HL-60 (cell line): ENCODE data around the gene SLC38A11.

Experiments used
- DNase-seq, 2 experiments: peaks; one replicate each; pipeline ENCODE4 v3.0.0-alpha.2; 2010 to 2020; ENCODE audit warnings: low read depth in 1 of 2, low spot score in 1 of 2
- H3K27ac ChIP-seq: fragments of 250-450 bp; sonication (Bioruptor Pico); replicated peaks from 2 replicates; pipeline ENCODE4 v1.5.1; 2020; ENCODE audit warnings: mild to moderate bottlenecking, moderate library complexity
- H3K27me3 ChIP-seq: fragments of 250-450 bp; sonication (Bioruptor Pico); 2 replicates; pipeline ENCODE4 v1.5.1; 2021; ENCODE audit warnings: mild to moderate bottlenecking, moderate library complexity; ENCODE audit not compliant: insufficient read depth, poor library complexity, severe bottlenecking
- H3K4me3 ChIP-seq: replicated peaks from 2 replicates; pipeline ENCODE4 v1.5.1; 2011; ENCODE audit warnings: mild to moderate bottlenecking, control low read depth, low read length; ENCODE audit not compliant: insufficient read depth
- GABPA ChIP-seq: IDR thresholded peaks from 2 replicates; pipeline ENCODE4 v1.6.1; 2012; ENCODE audit warnings: low read depth
- POLR2AphosphoS5 ChIP-seq: IDR thresholded peaks from 2 replicates; pipeline ENCODE4 v1.6.1; 2012; ENCODE audit warnings: low read depth
- SPI1 ChIP-seq: IDR thresholded peaks from 2 replicates; pipeline ENCODE4 v1.6.1; 2012; ENCODE audit warnings: low read depth, mild to moderate bottlenecking, borderline replicate concordance
- TF ChIP-seq, protein P1 (sequence below): IDR thresholded peaks from one replicate; pipeline ENCODE4 v1.5.1; 2011; ENCODE audit warnings: low read length, control low read depth, inconsistent platforms; ENCODE audit not compliant: insufficient read depth
- TF ChIP-seq, protein P2 (sequence below): IDR thresholded peaks from 2 replicates; pipeline ENCODE4 v1.6.1; 2012; ENCODE audit warnings: low read depth; ENCODE audit not compliant: insufficient replicate concordance

Gene SLC38A11

DNA sequence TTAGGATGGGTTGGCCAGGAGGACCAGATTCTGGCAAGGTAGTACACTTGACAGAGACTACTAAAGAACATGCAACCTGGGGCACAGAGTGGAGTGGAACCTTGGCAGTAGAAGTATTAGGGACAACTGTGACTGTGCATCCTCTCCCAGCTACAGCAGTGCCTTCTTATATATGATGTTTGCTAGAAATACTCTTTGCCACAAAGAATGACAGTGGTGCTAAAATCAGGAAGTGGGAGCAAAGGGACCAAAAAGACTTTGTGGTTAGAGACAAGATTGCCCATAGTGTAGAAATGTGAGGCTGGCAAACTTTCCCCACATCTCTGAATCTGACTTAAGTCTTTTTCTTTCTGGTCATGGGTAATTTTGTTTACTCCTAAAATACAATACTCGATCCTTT is 9.4 kb upstream of the SLC38A11 start:
- Histone ChIP-seq H3K4me3 (no peak overlapping the region), H3K27me3 (no peaks in the 10 kb centered on the region), H3K27ac (no peak overlapping the region)
- TF ChIP-seq POLR2AphosphoS5 (no peak), SPI1 (peak; percentile 51; the same call in 1 of the 2 replicates)
- DNase-seq = no peak

DNA sequence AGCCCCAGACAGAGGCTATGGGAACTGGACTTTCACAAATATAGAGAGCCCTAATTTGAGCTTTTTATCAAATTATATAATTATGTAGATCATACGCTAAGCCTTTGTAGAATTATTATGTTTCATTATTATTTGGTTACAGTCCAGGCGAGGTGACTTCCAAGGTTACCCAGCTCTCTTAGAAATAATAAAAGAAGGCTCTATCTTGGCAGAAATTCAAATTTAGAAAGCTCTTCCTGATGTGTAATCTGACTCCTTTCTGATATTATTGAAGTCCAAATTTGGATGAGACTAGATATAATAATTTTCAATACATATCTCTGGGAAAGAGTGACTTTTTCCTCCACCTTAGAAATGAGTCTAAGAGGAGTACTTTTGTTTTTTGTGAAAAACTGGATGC is 4.8 kb upstream of the SLC38A11 start:
- no peaks in the 10 kb centered on the region for H3K27me3 ChIP-seq
- no peak for DNase-seq
- no peak overlapping the region for H3K27ac ChIP-seq
- TF ChIP-seq SPI1 = no peak
- TF ChIP-seq POLR2AphosphoS5 = no peak
- TF ChIP-seq, protein P1, sequence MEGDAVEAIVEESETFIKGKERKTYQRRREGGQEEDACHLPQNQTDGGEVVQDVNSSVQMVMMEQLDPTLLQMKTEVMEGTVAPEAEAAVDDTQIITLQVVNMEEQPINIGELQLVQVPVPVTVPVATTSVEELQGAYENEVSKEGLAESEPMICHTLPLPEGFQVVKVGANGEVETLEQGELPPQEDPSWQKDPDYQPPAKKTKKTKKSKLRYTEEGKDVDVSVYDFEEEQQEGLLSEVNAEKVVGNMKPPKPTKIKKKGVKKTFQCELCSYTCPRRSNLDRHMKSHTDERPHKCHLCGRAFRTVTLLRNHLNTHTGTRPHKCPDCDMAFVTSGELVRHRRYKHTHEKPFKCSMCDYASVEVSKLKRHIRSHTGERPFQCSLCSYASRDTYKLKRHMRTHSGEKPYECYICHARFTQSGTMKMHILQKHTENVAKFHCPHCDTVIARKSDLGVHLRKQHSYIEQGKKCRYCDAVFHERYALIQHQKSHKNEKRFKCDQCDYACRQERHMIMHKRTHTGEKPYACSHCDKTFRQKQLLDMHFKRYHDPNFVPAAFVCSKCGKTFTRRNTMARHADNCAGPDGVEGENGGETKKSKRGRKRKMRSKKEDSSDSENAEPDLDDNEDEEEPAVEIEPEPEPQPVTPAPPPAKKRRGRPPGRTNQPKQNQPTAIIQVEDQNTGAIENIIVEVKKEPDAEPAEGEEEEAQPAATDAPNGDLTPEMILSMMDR = no peak
- TF ChIP-seq GABPA = no peak
- TF ChIP-seq, protein P2, sequence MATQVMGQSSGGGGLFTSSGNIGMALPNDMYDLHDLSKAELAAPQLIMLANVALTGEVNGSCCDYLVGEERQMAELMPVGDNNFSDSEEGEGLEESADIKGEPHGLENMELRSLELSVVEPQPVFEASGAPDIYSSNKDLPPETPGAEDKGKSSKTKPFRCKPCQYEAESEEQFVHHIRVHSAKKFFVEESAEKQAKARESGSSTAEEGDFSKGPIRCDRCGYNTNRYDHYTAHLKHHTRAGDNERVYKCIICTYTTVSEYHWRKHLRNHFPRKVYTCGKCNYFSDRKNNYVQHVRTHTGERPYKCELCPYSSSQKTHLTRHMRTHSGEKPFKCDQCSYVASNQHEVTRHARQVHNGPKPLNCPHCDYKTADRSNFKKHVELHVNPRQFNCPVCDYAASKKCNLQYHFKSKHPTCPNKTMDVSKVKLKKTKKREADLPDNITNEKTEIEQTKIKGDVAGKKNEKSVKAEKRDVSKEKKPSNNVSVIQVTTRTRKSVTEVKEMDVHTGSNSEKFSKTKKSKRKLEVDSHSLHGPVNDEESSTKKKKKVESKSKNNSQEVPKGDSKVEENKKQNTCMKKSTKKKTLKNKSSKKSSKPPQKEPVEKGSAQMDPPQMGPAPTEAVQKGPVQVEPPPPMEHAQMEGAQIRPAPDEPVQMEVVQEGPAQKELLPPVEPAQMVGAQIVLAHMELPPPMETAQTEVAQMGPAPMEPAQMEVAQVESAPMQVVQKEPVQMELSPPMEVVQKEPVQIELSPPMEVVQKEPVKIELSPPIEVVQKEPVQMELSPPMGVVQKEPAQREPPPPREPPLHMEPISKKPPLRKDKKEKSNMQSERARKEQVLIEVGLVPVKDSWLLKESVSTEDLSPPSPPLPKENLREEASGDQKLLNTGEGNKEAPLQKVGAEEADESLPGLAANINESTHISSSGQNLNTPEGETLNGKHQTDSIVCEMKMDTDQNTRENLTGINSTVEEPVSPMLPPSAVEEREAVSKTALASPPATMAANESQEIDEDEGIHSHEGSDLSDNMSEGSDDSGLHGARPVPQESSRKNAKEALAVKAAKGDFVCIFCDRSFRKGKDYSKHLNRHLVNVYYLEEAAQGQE = no peak
- no peak overlapping the region for H3K4me3 ChIP-seq

GRCh38 chr2:164954186-164954585 is 1.1 kb downstream of the SLC38A11 start:
- no peak for TF ChIP-seq POLR2AphosphoS5
- Histone ChIP-seq H3K27me3 (no peaks in the 10 kb centered on the region), H3K27ac (no peak overlapping the region), H3K4me3 (no peak overlapping the region)
- no peak for DNase-seq

- H3K27me3 ChIP-seq = no peaks in the 10 kb centered on the region
- H3K27ac ChIP-seq = no peak overlapping the region
- no peak overlapping the region for H3K4me3 ChIP-seq
- TF ChIP-seq, protein P1 = no peak
- TF ChIP-seq SPI1 (no peak), GABPA (no peak), POLR2AphosphoS5 (no peak)
- TF ChIP-seq, protein P2 = no peak
- no peak for DNase-seq
Observed at GRCh38 chr2:164953279-164953678, 2.0 kb downstream of the SLC38A11 start.

GRCh38 chr2:164952057-164952702 is 3.1 kb downstream of the SLC38A11 start:
- Histone ChIP-seq H3K4me3 (no peak overlapping the region), H3K27me3 (no peaks in the 10 kb centered on the region), H3K27ac (no peak overlapping the region)
- no peak for TF ChIP-seq SPI1
- no peak for TF ChIP-seq POLR2AphosphoS5
- TF ChIP-seq, protein P2 = no peak
- TF ChIP-seq GABPA = no peak
- TF ChIP-seq, protein P1 = no peak
- no peak for DNase-seq
